Loucy (cell line): ENCODE data around the gene AGTR1.

Experiments used
- CTCF ChIP-seq: fragments of 200-600 bp; sonication (generic); conservative IDR thresholded peaks from 2 replicates; pipeline ENCODE4 v1.5.1; 2014; ENCODE audit warnings: mild to moderate bottlenecking, antibody characterized with exemption, low read length
- EZH2phosphoT487 ChIP-seq: fragments of 200-600 bp; IDR thresholded peaks from 2 replicates; pipeline ENCODE4 v1.6.1; 2018; ENCODE audit warnings: antibody characterized with exemption, mild to moderate bottlenecking, moderate library complexity, borderline replicate concordance

- TF ChIP-seq EZH2phosphoT487 (no peak), CTCF (no peak)
Measured at GRCh38 chr3:148697306-148698189, at the start of gene AGTR1.
